Effector memory CD4-positive, alpha-beta T cell (primary cell): Measurements from ENCODE around the gene SFTPB.
"Not testable (repeated sequence)": the region's sequence is repeated elsewhere in the genome, so short reads cannot be mapped to it uniquely, and the experiment has no call there.

ENCODE experiments used
- DNase-seq, 3 donors: peaks; one replicate each; pipeline ENCODE4 v3.0.0-alpha.2; 2020
- H3K27ac ChIP-seq: 2 replicates; pipeline ENCODE4 v1.7.0; 2013; ENCODE audit warnings: mild to moderate bottlenecking, low read length, moderate library complexity; ENCODE audit not compliant: insufficient read depth, poor library complexity, severe bottlenecking
- H3K27me3 ChIP-seq: replicated peaks from 2 replicates; pipeline ENCODE4 v1.7.0; 2013; ENCODE audit warnings: mild to moderate bottlenecking, low read length; ENCODE audit not compliant: insufficient read depth, control insufficient read depth, poor library complexity, severe bottlenecking
- H3K36me3 ChIP-seq: 2 replicates; pipeline ENCODE4 v1.7.0; 2013; ENCODE audit warnings: mild to moderate bottlenecking, low read length, moderate library complexity; ENCODE audit not compliant: control insufficient read depth, insufficient read depth
- H3K4me1 ChIP-seq: 2 replicates; pipeline ENCODE4 v1.7.0; 2013; ENCODE audit warnings: low read length, mild to moderate bottlenecking; ENCODE audit not compliant: control insufficient read depth, insufficient read depth, poor library complexity, severe bottlenecking
- H3K4me3 ChIP-seq: 2 replicates; pipeline ENCODE4 v1.7.0; 2013; ENCODE audit warnings: low read length, low read depth, mild to moderate bottlenecking; ENCODE audit not compliant: insufficient read depth, poor library complexity, severe bottlenecking
- H3K9me3 ChIP-seq: 2 replicates; pipeline ENCODE4 v1.7.0; 2013; ENCODE audit warnings: mild to moderate bottlenecking, low read length, moderate library complexity; ENCODE audit not compliant: control insufficient read depth

The SFTPB gene

DNA sequence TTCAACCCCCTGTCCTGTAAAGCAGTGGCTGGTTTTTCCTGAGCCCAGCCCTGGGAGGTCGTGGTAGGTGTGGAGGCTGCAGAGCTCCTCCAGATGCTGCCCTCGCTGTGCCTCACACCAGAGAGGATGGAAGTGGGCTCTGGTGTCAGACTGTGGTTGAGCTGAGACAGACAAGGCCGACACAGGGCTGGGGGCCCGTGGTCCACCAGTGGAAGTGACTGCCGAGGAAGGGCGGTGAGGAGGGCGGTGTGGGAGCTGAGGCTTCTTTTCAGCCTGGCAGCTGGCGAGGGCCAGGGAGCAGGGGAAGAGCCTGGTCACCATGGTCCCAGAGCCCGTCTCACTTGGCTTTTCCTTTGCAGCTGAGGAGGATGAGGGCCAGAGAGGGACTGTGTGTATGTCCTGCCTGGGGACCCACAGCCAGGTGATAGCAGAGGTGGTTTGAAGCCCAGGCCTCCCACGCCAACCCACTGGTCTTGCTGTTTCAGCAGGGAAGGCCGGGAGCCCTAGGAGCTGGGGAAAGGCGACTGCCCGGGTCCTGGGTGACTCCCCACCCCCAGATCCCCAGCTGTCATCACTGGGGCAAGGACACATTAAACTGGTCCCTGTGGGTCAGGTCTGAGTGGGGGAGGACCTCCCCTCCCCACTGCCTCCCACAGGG lies 8.5 kb downstream of the SFTPB start:
- no peak overlapping the region for H3K27ac ChIP-seq
- DNase-seq: no peak
- no peaks in the 10 kb centered on the region for H3K36me3 ChIP-seq
- H3K27me3 ChIP-seq: no peaks in the 10 kb centered on the region
- H3K4me1 ChIP-seq: no peaks in the 10 kb centered on the region
- no peaks in the 10 kb centered on the region for H3K9me3 ChIP-seq
- H3K4me3 ChIP-seq: no peak overlapping the region

DNA sequence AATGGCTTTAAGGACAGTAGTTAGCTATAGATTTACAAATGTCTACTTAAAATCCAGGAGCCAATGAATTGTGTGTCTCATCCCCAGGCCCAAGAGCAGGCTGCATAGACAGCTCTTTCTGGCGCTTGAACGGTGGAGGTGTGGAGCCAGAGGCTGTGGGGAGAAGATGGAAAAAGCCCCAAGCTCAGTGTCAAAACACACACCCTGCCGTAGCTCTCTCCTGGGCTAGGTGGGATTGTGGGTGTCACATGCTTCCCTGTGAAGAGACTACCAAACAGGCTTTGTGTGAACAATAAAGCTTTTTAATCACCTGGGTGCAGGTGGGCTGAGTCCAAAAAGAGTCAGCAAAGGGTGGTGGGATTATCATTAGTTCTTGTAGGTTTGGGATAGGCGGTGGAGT lies 10.6 kb downstream of the SFTPB start:
- DNase-seq, H3K4me1 ChIP-seq: not testable (repeated sequence)

DNA sequence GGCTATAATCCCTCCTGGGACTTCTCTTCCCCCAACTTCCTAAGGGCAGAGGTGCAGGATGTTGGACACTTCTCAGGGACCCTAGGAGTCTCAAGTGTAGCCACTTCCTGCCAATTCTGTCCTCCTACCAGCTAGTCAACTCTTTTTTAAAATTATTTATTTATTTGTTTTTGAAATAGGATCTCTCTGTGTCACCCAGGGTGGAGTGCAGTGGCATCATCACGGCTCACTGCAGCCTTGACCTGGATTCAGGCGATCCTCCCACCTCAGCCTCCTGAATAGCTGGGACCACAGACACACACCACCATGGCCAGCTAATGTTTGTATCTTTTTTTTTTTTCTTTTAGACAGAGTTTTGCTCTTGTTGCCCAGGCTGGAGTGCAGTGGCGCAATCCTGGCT lies 11.5 kb downstream of the SFTPB start:
- no peaks in the 10 kb centered on the region for H3K36me3 ChIP-seq
- H3K4me1 ChIP-seq: no peaks in the 10 kb centered on the region
- no peaks in the 10 kb centered on the region for H3K27me3 ChIP-seq
- H3K4me3 ChIP-seq: no peak overlapping the region
- DNase-seq: no peak
- no peak overlapping the region for H3K27ac ChIP-seq
- H3K9me3 ChIP-seq: no peaks in the 10 kb centered on the region

More for the DNA sequence above, 10.6 kb downstream of the SFTPB start:
- H3K4me3 ChIP-seq, H3K36me3 ChIP-seq, H3K27me3 ChIP-seq, H3K9me3 ChIP-seq, H3K27ac ChIP-seq: not testable (repeated sequence)

DNA sequence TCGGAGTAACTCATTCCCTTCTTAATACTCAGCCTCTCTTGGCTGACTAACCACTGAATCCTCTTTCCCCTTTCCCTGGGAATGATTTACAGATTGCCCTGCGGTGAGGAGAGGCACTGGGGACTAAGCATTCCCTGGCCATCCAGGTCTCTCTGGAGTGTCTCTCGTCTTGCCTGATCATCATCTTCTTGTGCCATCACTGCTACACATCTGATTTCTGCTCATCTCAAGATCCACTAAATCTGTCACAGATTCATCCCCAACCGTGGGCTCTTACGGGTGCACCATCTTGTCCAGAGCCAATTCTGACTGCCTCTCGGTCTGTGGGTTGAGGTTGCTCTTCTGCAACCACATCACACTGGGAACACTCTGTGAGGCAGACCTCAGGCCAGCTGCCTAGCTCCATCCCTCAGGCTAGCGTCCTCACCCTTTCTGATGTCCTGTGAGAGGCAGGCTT lies 12.0 kb downstream of the SFTPB start:
- Histone ChIP-seq H3K27me3 (no peaks in the 10 kb centered on the region), H3K4me3 (no peak overlapping the region), H3K4me1 (no peaks in the 10 kb centered on the region), H3K9me3 (no peaks in the 10 kb centered on the region), H3K36me3 (no peaks in the 10 kb centered on the region), H3K27ac (no peak overlapping the region)
- DNase-seq: no peak

DNA sequence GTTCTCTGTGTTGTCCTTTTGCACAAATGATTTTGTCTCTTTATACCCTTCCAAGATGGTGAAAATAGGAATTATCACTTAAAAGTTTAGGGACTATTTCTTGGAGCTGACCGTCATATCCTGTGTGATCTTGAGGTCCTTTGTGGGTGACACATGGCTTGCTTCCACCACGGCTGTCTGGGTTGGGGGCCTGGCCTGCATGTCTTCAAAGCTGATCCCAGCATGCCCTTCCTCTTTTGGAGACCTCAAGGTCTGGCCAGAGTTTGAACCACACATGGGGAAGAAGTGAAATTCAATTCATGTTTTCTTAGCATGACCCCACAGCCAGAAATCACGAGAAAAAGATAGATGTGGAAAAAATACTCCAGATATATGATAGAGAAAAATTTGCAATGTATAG lies 14.0 kb downstream of the SFTPB start:
- Histone ChIP-seq H3K4me1 (no peaks in the 10 kb centered on the region), H3K9me3 (no peaks in the 10 kb centered on the region), H3K27ac (no peak overlapping the region), H3K4me3 (no peak overlapping the region), H3K27me3 (no peaks in the 10 kb centered on the region), H3K36me3 (peaks cover 9% of the 10 kb centered on the region)
- DNase-seq: no peak

DNA sequence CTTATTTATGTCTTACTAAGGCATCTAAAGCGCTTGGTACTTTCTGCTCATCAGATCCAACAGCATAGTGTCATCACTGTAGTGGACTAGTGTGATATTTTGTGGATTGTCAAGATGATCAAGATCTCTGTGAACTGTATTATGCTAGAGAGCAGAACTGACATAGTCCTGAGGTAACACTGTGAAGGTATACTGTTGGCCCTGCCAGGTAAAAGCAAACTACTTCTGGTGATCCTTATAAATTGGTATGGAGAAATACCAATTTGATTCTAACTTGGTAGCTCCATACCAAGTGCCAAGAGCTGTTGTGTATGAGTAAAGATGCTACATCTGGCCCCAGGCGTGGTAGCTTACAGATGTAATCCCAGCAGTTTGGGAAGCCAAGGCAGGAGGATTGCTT lies 15.9 kb downstream of the SFTPB start:
- H3K4me3 ChIP-seq: no peak overlapping the region
- H3K27me3 ChIP-seq: no peaks in the 10 kb centered on the region
- no peaks in the 10 kb centered on the region for H3K9me3 ChIP-seq
- H3K27ac ChIP-seq: no peak overlapping the region
- no peak for DNase-seq
- H3K4me1 ChIP-seq: no peaks in the 10 kb centered on the region
- H3K36me3 ChIP-seq: peaks cover 28% of the 10 kb centered on the region

DNA sequence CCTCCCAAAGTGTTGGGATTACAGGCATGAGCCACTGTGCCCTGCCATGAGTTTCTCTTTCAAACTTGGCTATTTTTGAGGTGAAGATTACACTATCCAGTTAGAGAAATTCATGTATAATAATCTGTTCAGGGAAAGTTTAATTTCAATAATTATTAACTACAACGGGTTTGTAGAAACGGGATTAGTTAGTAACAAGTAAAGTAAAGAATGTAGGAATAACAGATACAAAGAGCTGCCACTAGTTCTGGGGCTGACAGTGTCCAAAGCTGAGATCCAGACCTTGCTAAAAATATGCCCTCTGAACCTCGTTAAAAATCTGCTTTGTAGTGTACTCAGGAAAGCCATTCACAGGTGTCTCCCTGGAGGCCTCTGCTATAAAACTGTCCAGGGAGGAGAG lies 16.9 kb downstream of the SFTPB start:
- Histone ChIP-seq H3K27me3 (no peaks in the 10 kb centered on the region), H3K4me1 (no peaks in the 10 kb centered on the region), H3K9me3 (no peaks in the 10 kb centered on the region), H3K36me3 (peaks cover 37% of the 10 kb centered on the region), H3K4me3 (no peak overlapping the region), H3K27ac (no peak overlapping the region)
- no peak for DNase-seq

DNA sequence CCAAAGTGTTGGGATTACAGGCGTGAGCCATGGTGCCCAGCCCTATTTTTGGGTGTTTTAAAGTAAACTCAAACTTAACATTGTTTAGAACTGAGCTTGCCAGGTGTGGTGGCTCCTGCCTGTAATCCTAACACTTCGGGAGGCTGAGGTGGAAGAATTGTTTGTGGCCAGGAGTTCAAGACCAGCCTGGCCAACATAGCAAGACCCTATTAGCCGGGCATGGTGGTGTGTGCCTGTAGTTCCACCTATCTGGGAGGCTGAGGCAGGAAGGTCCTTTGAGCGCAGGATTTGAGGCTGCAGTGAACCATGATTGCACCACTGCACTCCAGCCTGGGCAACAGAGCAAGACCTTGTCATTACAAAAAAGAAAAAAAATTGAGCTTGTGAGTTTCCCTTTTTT lies 17.5 kb downstream of the SFTPB start:
- Histone ChIP-seq H3K36me3 (peaks cover 43% of the 10 kb centered on the region), H3K9me3 (no peaks in the 10 kb centered on the region), H3K4me1 (no peaks in the 10 kb centered on the region), H3K27me3 (no peaks in the 10 kb centered on the region), H3K27ac (no peak overlapping the region), H3K4me3 (no peak overlapping the region)
- DNase-seq: no peak

DNA sequence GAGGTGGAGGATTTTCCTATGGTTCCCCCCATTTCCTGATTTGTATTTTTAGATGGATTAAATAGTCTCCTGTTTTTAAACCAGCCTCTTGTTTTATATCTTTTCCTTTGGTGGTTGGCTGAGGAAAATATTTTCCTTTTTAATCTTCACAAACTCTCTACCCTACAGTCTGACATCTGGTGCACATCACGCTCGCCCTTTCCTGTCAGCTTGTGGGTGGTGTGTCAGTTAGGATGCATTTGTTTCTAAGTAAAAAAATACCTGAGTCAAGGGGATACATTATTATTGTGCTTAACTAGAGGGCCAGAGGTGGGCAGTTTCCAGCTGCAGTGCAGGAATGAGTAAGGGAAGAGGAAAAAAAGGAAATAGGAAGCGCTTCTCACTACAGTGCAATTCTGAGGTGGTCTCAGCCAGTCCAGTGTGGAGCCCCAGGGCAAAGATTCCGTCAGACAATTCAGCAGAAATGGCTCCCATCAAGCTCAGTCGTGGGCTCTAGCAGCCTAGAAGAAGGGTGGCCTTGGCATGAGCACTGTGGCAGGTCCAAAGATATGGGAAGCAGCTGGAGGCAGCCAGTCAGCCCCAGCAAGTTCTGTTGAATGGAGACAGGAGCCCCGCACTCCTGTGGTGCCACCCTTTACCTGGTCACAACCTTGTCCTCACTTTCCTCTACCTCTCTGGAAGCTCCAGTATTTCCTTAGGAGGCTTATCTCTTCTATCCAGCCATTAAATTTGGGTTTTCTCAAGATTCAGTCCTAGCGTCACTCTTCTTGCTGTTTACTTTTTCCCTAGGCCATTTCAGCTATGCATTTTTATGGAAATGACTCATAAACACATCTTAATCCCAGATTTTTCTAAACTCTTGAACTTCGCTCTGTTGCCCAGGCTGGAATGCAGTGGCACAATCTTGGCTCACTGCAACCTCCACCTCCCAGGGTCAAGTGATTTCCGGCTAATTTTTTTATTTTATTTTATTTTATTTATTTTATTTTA lies 18.5 kb downstream of the SFTPB start:
- no peak for DNase-seq
- Histone ChIP-seq H3K9me3 (no peaks in the 10 kb centered on the region), H3K27ac (no peak overlapping the region), H3K36me3 (peaks cover 53% of the 10 kb centered on the region), H3K4me1 (no peaks in the 10 kb centered on the region), H3K27me3 (no peaks in the 10 kb centered on the region), H3K4me3 (no peak overlapping the region)

DNA sequence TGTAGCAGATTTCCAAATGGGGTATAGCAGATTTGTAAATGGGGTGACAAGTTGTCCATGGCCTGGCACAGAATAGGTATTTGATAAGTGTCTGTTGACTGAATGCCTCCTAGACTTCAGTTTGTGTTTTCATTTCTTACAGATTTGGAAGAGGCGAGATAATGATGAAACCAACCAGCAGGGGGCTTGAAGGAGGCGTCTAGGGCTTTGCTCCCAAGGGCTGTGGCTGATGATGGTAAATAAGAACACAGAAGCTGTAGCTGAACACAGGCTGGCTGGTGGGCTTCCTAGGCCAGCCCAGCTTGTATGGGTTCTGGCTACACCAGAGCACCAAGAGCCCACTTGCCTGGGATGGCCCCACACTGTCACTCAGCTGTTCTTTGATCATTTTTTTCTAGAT lies 19.4 kb downstream of the SFTPB start:
- H3K36me3 ChIP-seq: peaks cover 61% of the 10 kb centered on the region
- no peaks in the 10 kb centered on the region for H3K4me1 ChIP-seq
- H3K27me3 ChIP-seq: no peaks in the 10 kb centered on the region
- no peaks in the 10 kb centered on the region for H3K9me3 ChIP-seq
- no peak for DNase-seq
- no peak overlapping the region for H3K4me3 ChIP-seq
- H3K27ac ChIP-seq: no peak overlapping the region
